H1 (cell line): ENCODE measurements around the gene APOC3. TPM values are rescaled to one million over a fixed set of nuclear protein-coding genes. Genes with fewer than 3 reads are reported as not detected.

ENCODE experiments used
- CTCF ChIA-PET: fragments of 300-600 bp; sonication (Branson Sonifier 250); formaldehyde crosslinking; loops from one replicate; lab custom pipeline; 2021; ENCODE audit not compliant: partially characterized antibody; lab: Charles Lee
- POLR2A ChIA-PET: fragments of 300-600 bp; sonication (Branson Sonifier 250); formaldehyde crosslinking; loops from one replicate; lab custom pipeline; 2021; ENCODE audit warnings: inconsistent platforms; ENCODE audit not compliant: partially characterized antibody; lab: Charles Lee
- DNase-seq, 2 experiments: peaks; one replicate each; pipeline versions ENCODE4 v3.0.0 to v3.0.0-alpha.2; 2010 to 2022; ENCODE audit warnings: low spot score in 2 of 2, low read depth in 1 of 2, mixed read lengths in 1 of 2
- FAIRE-seq: peaks from 2 replicates; lab custom pipeline; 2011; peaks lifted over from hg19 to GRCh38; lab: Jason Lieb, UNC
- H2AFZ ChIP-seq: 2 replicates; pipeline ENCODE4 v1.8.1; 2012; ENCODE audit warnings: low read length, inconsistent platforms
- H2AK5ac ChIP-seq: 2 replicates; pipeline ENCODE4 v1.6.1; 2013; ENCODE audit warnings: low read depth, low read length
- H2BK120ac ChIP-seq: replicated peaks from 2 replicates; pipeline ENCODE3; 2013; ENCODE audit warnings: low read depth, low read length, inconsistent platforms
- H2BK12ac ChIP-seq: 2 replicates; pipeline ENCODE4 v1.6.1; 2013; ENCODE audit warnings: low read depth, low read length
- H2BK15ac ChIP-seq: 2 replicates; pipeline ENCODE4 v1.6.1; 2013; ENCODE audit warnings: low read length
- H2BK20ac ChIP-seq: 2 replicates; pipeline ENCODE4 v1.6.1; 2013; ENCODE audit warnings: low read length
- H2BK5ac ChIP-seq: 2 replicates; pipeline ENCODE4 v1.6.1; 2013; ENCODE audit warnings: low read depth, low read length
- H3K14ac ChIP-seq: 2 replicates; pipeline ENCODE4 v1.6.1; 2013; ENCODE audit warnings: inconsistent platforms; ENCODE audit not compliant: insufficient read length
- H3K18ac ChIP-seq: 2 replicates; pipeline ENCODE4 v1.6.1; 2013; ENCODE audit warnings: low read length; ENCODE audit errors: extremely low read depth
- H3K23ac ChIP-seq: 2 replicates; pipeline ENCODE4 v1.6.1; 2013; ENCODE audit warnings: inconsistent platforms; ENCODE audit not compliant: insufficient read length
- H3K23me2 ChIP-seq: 2 replicates; pipeline ENCODE4 v1.6.1; 2013; ENCODE audit warnings: low read depth, low read length
- H3K27ac ChIP-seq: 2 replicates; pipeline ENCODE4 v1.6.1; 2011; ENCODE audit warnings: low read depth, low read length, inconsistent platforms
- H3K27me3 ChIP-seq, 4 experiments: replicated peaks in 1 of 4; 1 replicate in 1 of 4; 2 replicates in 3 of 4; pipeline versions ENCODE4 v1.6.1 to v1.8.1; 2011 to 2013; ENCODE audit warnings: low read length in 3 of 4, mild to moderate bottlenecking in 3 of 4, inconsistent platforms in 2 of 4, mixed read lengths in 2 of 4, moderate library complexity in 1 of 4; ENCODE audit not compliant: control insufficient read depth in 3 of 4, insufficient read depth in 3 of 4; ENCODE audit errors: extremely low read depth in 1 of 4
- H3K36me3 ChIP-seq, 4 experiments: 2 replicates each; pipeline versions ENCODE4 v1.6.1 to v1.8.1; 2011 to 2013; ENCODE audit warnings: mild to moderate bottlenecking in 4 of 4, low read length in 3 of 4, moderate library complexity in 2 of 4, control low read depth in 1 of 4, inconsistent platforms in 1 of 4; ENCODE audit not compliant: insufficient read depth in 4 of 4, control insufficient read depth in 2 of 4
- H3K4ac ChIP-seq: replicated peaks from 2 replicates; pipeline ENCODE3; 2013; ENCODE audit warnings: low read length, low read depth, mixed read lengths, inconsistent platforms; ENCODE audit not compliant: insufficient read length
- H3K4me1 ChIP-seq, 4 experiments: replicated peaks in 1 of 4; 1 replicate in 1 of 4; 2 replicates in 3 of 4; pipeline versions ENCODE4 v1.6.1 to v1.8.1; 2011 to 2013; ENCODE audit warnings: low read length in 3 of 4, inconsistent platforms in 2 of 4, mixed read lengths in 1 of 4; ENCODE audit not compliant: insufficient read depth in 4 of 4, control insufficient read depth in 3 of 4
- H3K4me2 ChIP-seq, 2 experiments: 2 replicates each; pipeline versions ENCODE4 v1.6.1 to v1.8.1; 2011 to 2013; ENCODE audit warnings: low read depth in 2 of 2, low read length in 2 of 2, control low read depth in 1 of 2, inconsistent platforms in 1 of 2, mild to moderate bottlenecking in 1 of 2; ENCODE audit not compliant: insufficient read depth in 1 of 2
- H3K4me3 ChIP-seq, 4 experiments: fragments of 200-600, 300-600 bp in 1 of 4; sonication (generic), shearing (Covaris generic), sonication (Bioruptor Twin) in 1 of 4; 2 replicates each; pipeline versions ENCODE4 v1.5.1 to v1.8.1; 2011 to 2016; ENCODE audit warnings: low read length in 4 of 4, low read depth in 3 of 4, control low read depth in 2 of 4, inconsistent platforms in 2 of 4, mild to moderate bottlenecking in 2 of 4, mixed read lengths in 1 of 4, moderate library complexity in 1 of 4; ENCODE audit not compliant: insufficient read depth in 2 of 4; ENCODE audit errors: extremely low read depth in 1 of 4
- H3K56ac ChIP-seq: replicated peaks from 2 replicates; pipeline ENCODE3; 2013; ENCODE audit warnings: low read depth, mild to moderate bottlenecking, mixed read lengths, low read length, inconsistent platforms; ENCODE audit not compliant: insufficient read length
- H3K79me1 ChIP-seq: 2 replicates; pipeline ENCODE4 v1.6.1; 2013; ENCODE audit warnings: low read depth, low read length, control low read depth
- H3K79me2 ChIP-seq, 2 experiments: 2 replicates each; pipeline versions ENCODE4 v1.6.1 to v1.8.1; 2012 to 2013; ENCODE audit warnings: low read length in 2 of 2, mild to moderate bottlenecking in 2 of 2, inconsistent platforms in 1 of 2; ENCODE audit not compliant: insufficient read depth in 2 of 2, control insufficient read depth in 1 of 2
- H3K9ac ChIP-seq, 4 experiments: replicated peaks in 1 of 4; 1 replicate in 1 of 4; 2 replicates in 3 of 4; pipeline versions ENCODE4 v1.6.1 to v1.8.1; 2011 to 2013; ENCODE audit warnings: low read depth in 3 of 4, low read length in 3 of 4, control low read depth in 2 of 4, mild to moderate bottlenecking in 2 of 4, moderate library complexity in 2 of 4, inconsistent platforms in 1 of 4; ENCODE audit errors: extremely low read depth in 1 of 4
- H3K9me3 ChIP-seq, 2 experiments: 2 replicates each; pipeline versions ENCODE4 v1.6.1 to v1.8.1; 2012 to 2013; ENCODE audit warnings: mild to moderate bottlenecking in 2 of 2, moderate library complexity in 2 of 2, control low read depth in 1 of 2, inconsistent platforms in 1 of 2, low read depth in 1 of 2, low read length in 1 of 2, mixed read lengths in 1 of 2; ENCODE audit not compliant: insufficient read depth in 2 of 2
- H4K20me1 ChIP-seq, 2 experiments: replicated peaks in 1 of 2; 2 replicates each; pipeline versions ENCODE3 to v1.8.1; 2011 to 2013; ENCODE audit warnings: inconsistent platforms in 2 of 2, low read length in 2 of 2, mild to moderate bottlenecking in 1 of 2; ENCODE audit not compliant: insufficient read depth in 2 of 2, control insufficient read depth in 1 of 2
- H4K5ac ChIP-seq: 2 replicates; pipeline ENCODE4 v1.6.1; 2013; ENCODE audit warnings: low read length, low read depth, mixed read lengths, inconsistent platforms; ENCODE audit not compliant: insufficient read length
- H4K8ac ChIP-seq: 2 replicates; pipeline ENCODE4 v1.8.0; 2013; ENCODE audit warnings: mild to moderate bottlenecking, moderate library complexity, low read length, inconsistent platforms; ENCODE audit not compliant: insufficient read depth; ENCODE audit errors: extremely low read depth
- H4K91ac ChIP-seq: replicated peaks from 2 replicates; pipeline ENCODE3; 2013; ENCODE audit warnings: low read length, mixed read lengths, inconsistent platforms; ENCODE audit not compliant: insufficient read length
- FOSL1 ChIP-seq: IDR thresholded peaks from 2 replicates; pipeline ENCODE4 v1.6.1; 2011; ENCODE audit warnings: mild to moderate bottlenecking, low read depth, low read length, moderate library complexity; ENCODE audit not compliant: insufficient read depth
- HDAC6 ChIP-seq: IDR thresholded peaks from one replicate; pipeline ENCODE4 v1.7.1; 2012; ENCODE audit warnings: low read depth, mild to moderate bottlenecking, inconsistent platforms, low read length, moderate library complexity
- RBBP5 ChIP-seq: IDR thresholded peaks from 2 replicates; pipeline ENCODE4 v1.7.1; 2012; ENCODE audit warnings: low read depth, mild to moderate bottlenecking, inconsistent platforms, low read length, moderate library complexity, borderline replicate concordance
- SAP30 ChIP-seq: fragments of 300-600 bp; sonication (generic); IDR thresholded peaks from 2 replicates; pipeline ENCODE4 v1.7.1; 2012; ENCODE audit warnings: low read length, moderate library complexity, mild to moderate bottlenecking, inconsistent platforms; ENCODE audit not compliant: insufficient read depth, insufficient replicate concordance
- TBP ChIP-seq: IDR thresholded peaks from 2 replicates; pipeline ENCODE4 v1.6.1; 2011; ENCODE audit warnings: low read depth, low read length, improper control_type of control experiment
- WGBS, 2 experiments: shearing (Covaris generic) in 1 of 2; methylation state at CpG; one replicate each; pipeline versions ENCODE4 v1.1.6 to v1.1.7; 2013 to 2015; ENCODE audit warnings: low lambda C conversion rate in 2 of 2, mixed read lengths in 2 of 2, inconsistent platforms in 1 of 2, low coverage in 1 of 2, missing lambda C conversion rate in 1 of 2; ENCODE audit not compliant: insufficient replicate concordance in 2 of 2, insufficient coverage in 1 of 2, insufficient read length in 1 of 2; ENCODE audit errors: extremely low coverage in 1 of 2, missing lambda C conversion rate in 1 of 2; 5-methylcytosine and 5-hydroxymethylcytosine counted together
- polyA plus RNA-seq, 7 experiments: library from polyadenylated mRNA; depleted of rRNA in 3 of 7; stranded (reverse) in 5 of 7; unstranded in 2 of 7; fragments of >200 nt in 5 of 7; fragments of 200-250 nt in 2 of 7; gene quantifications; 1 replicate in 5 of 7; 2 replicates in 1 of 7; 4 replicates in 1 of 7; pipeline versions ENCODE4 v1.2.1 to v1.2.3, GENCODE V29; 2011 to 2013; ENCODE audit warnings: missing spikeins in 2 of 7, mixed read lengths in 2 of 7
- total RNA-seq: library from RNA; stranded (reverse); fragmentation: NEBNext Ultra II Directional; extraction: Animal tissue kit (Norgen Biotek cat#: 25700); gene quantifications from 2 replicates; pipeline ENCODE4 v1.2.1, GENCODE V29; 2021
- TF ChIP-seq, protein P1 (sequence below): IDR thresholded peaks from 2 replicates; pipeline ENCODE4 v1.6.1; 2011; ENCODE audit warnings: low read length, improper control_type of control experiment

APOC3 gene
- total and polyA plus RNA-seq, 2 of the 8 experiments (the other 6 are each of a cell fraction or from before 2014, with no cell fraction given): not detected

- H4K5ac ChIP-seq: no peak overlapping the region
- no peak overlapping the region for H4K8ac ChIP-seq
- H3K4me1 ChIP-seq: no peaks in the 10 kb centered on the region
- no peak overlapping the region for H3K23ac ChIP-seq
- H2BK5ac ChIP-seq: no peak overlapping the region
- no peak overlapping the region for H3K9ac ChIP-seq
- no peak overlapping the region for H3K4me3 ChIP-seq
- no peaks in the 10 kb centered on the region for H3K9me3 ChIP-seq
- no peaks in the 10 kb centered on the region for H4K20me1 ChIP-seq
- H2BK20ac ChIP-seq: no peak overlapping the region
- no peak overlapping the region for H3K18ac ChIP-seq
- H3K27ac ChIP-seq: no peak overlapping the region
- no peak overlapping the region for H2AFZ ChIP-seq
- no peak overlapping the region for H2BK120ac ChIP-seq
- no peaks in the 10 kb centered on the region for H3K36me3 ChIP-seq
- no peak overlapping the region for H4K91ac ChIP-seq
- no peak overlapping the region for H2BK15ac ChIP-seq
- CTCF ChIA-PET: interaction anchor here (6.8 to 6.9 kb wide), 2 partner anchors 16 to 29 kb away, joined by 55 to 60 read pairs; partner anchors contain the start of genes APOA1, APOA5 and ZPR1
- H3K79me1 ChIP-seq: no peaks in the 10 kb centered on the region
- H3K23me2 ChIP-seq: no peaks in the 10 kb centered on the region; the same call in 1 of the 2 replicates
- 94% methylated on average over 9 of the region's 9 CpGs; no CpG with 5 or more reads in 1 of the 2 experiments for WGBS, 2 experiments
- DNase-seq (no peak), FAIRE-seq (no peak)
- no peaks in the 10 kb centered on the region for H3K27me3 ChIP-seq
- POLR2A ChIA-PET: no interaction called here
- H3K79me2 ChIP-seq: no peaks in the 10 kb centered on the region
- H3K56ac ChIP-seq: no peak overlapping the region
- no peak for TF ChIP-seq RBBP5
- no peak for TF ChIP-seq FOSL1
- no peak for TF ChIP-seq SAP30
- TF ChIP-seq HDAC6: no peak
- no peak for TF ChIP-seq TBP
- TF ChIP-seq, protein P1, sequence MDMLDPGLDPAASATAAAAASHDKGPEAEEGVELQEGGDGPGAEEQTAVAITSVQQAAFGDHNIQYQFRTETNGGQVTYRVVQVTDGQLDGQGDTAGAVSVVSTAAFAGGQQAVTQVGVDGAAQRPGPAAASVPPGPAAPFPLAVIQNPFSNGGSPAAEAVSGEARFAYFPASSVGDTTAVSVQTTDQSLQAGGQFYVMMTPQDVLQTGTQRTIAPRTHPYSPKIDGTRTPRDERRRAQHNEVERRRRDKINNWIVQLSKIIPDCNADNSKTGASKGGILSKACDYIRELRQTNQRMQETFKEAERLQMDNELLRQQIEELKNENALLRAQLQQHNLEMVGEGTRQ: no peak
- H2BK12ac ChIP-seq: no peak overlapping the region
- no peak overlapping the region for H3K4ac ChIP-seq
- H2AK5ac ChIP-seq: no peak overlapping the region
- H3K14ac ChIP-seq: no peak overlapping the region
- H3K4me2 ChIP-seq: no peak overlapping the region
Measured at GRCh38 chr11:116819049-116819448, 10.7 kb upstream of the APOC3 start.
